MM.1S (cell line): ENCODE data around the gene TYW1.

Experiments used
- CTCF ChIP-seq: fragments of 300-600 bp; sonication (generic); IDR thresholded peaks from 2 replicates; pipeline ENCODE4 v1.5.1; 2016; ENCODE audit warnings: antibody characterized with exemption, low read length, mixed read lengths
- EZH2 ChIP-seq: fragments of 300-600 bp; sonication (generic); optimal IDR thresholded peaks from 2 replicates; pipeline ENCODE3; 2017; ENCODE audit warnings: low read depth, mild to moderate bottlenecking, antibody characterized with exemption, low read length, mixed read lengths
- EZH2phosphoT487 ChIP-seq: fragments of 300-600 bp; sonication (generic); IDR thresholded peaks from 2 replicates; pipeline ENCODE4 v1.6.1; 2018; ENCODE audit warnings: antibody characterized with exemption, low read length

GRCh38 chr7:67033251-67033650 lies 36.6 kb downstream of the TYW1 start:
- TF ChIP-seq CTCF (no peak), EZH2 (no peak), EZH2phosphoT487 (no peak)
